GM23338 (cell line): ENCODE data around the gene LARGE1. TPM values are rescaled to one million over a fixed set of nuclear protein-coding genes. Genes with fewer than 3 reads are reported as not detected.

Experiments used
- ATAC-seq: fragments of 200-7000 bp; cut with Tn5 transposase; 3 replicates; pipeline ENCODE4 v1.9.1; 2020
- DNase-seq: peaks from one replicate; pipeline ENCODE4 v3.0.0-alpha.2; 2015; ENCODE audit warnings: low spot score
- H2AFZ ChIP-seq: fragments of 200-600 bp; sonication (generic); 2 replicates; pipeline ENCODE4 v1.8.0; 2016; ENCODE audit warnings: antibody characterized with exemption, mild to moderate bottlenecking, moderate library complexity
- H3F3A ChIP-seq: fragments of 200-600 bp; sonication (generic); replicated peaks from 2 replicates; pipeline ENCODE4 v1.8.0; 2017; ENCODE audit warnings: antibody characterized with exemption, mixed run types, low read depth
- H3K27ac ChIP-seq: fragments of 200-600 bp; sonication (generic); 2 replicates; pipeline ENCODE4 v1.6.1; 2016; ENCODE audit warnings: low read depth
- H3K27me3 ChIP-seq: fragments of 200-600 bp; sonication (generic); 2 replicates; pipeline ENCODE4 v1.8.0; 2016; ENCODE audit warnings: mild to moderate bottlenecking, mixed run types, moderate library complexity; ENCODE audit not compliant: insufficient read depth
- H3K36me3 ChIP-seq: fragments of 200-600 bp; sonication (generic); 2 replicates; pipeline ENCODE4 v1.8.0; 2016; ENCODE audit warnings: mild to moderate bottlenecking; ENCODE audit not compliant: insufficient read depth
- H3K4me1 ChIP-seq: fragments of 200-600 bp; sonication (generic); 2 replicates; pipeline ENCODE4 v1.8.0; 2016; ENCODE audit warnings: mild to moderate bottlenecking, moderate library complexity; ENCODE audit not compliant: insufficient read depth
- H3K4me2 ChIP-seq: fragments of 200-600 bp; sonication (generic); 2 replicates; pipeline ENCODE4 v1.7.1; 2017; ENCODE audit warnings: mixed run types
- H3K4me3 ChIP-seq: fragments of 200-600 bp; sonication (generic); 2 replicates; pipeline ENCODE4 v1.6.1; 2016; ENCODE audit warnings: mixed run types
- H3K79me2 ChIP-seq: fragments of 200-600 bp; sonication (generic); replicated peaks from 2 replicates; pipeline ENCODE4 v1.8.0; 2017; ENCODE audit warnings: mild to moderate bottlenecking; ENCODE audit not compliant: insufficient read depth
- H3K9me2 ChIP-seq: fragments of 200-600 bp; sonication (generic); 2 replicates; pipeline ENCODE4 v1.8.0; 2017; ENCODE audit not compliant: insufficient read depth
- H4K20me1 ChIP-seq: fragments of 200-600 bp; sonication (generic); replicated peaks from 2 replicates; pipeline ENCODE4 v1.8.0; 2017; ENCODE audit warnings: mild to moderate bottlenecking; ENCODE audit not compliant: insufficient read depth
- H3K27ac Mint-ChIP-seq: 2 replicates; pipeline ENCODE4 v1.8.0; 2020; ENCODE audit warnings: inconsistent platforms, mild to moderate bottlenecking, moderate library complexity, mixed read lengths
- H3K27me3 Mint-ChIP-seq: 3 replicates; pipeline ENCODE4 v1.8.0; 2022; ENCODE audit warnings: low read depth, mild to moderate bottlenecking, moderate library complexity, mixed read lengths, inconsistent platforms; ENCODE audit not compliant: insufficient read depth, poor library complexity
- H3K36me3 Mint-ChIP-seq: 3 replicates; pipeline ENCODE4 v1.8.0; 2021; ENCODE audit warnings: low read depth, mild to moderate bottlenecking, inconsistent platforms, moderate library complexity, mixed read lengths
- H3K4me1 Mint-ChIP-seq: 3 replicates; pipeline ENCODE4 v1.8.0; 2020; ENCODE audit warnings: mild to moderate bottlenecking, inconsistent platforms, mixed read lengths
- H3K4me3 Mint-ChIP-seq: 3 replicates; pipeline ENCODE4 v1.8.0; 2021; ENCODE audit warnings: moderate library complexity, mild to moderate bottlenecking, inconsistent platforms, mixed read lengths
- H3K9me3 Mint-ChIP-seq: 3 replicates; pipeline ENCODE4 v1.8.0; 2020; ENCODE audit warnings: moderate library complexity, mild to moderate bottlenecking, inconsistent platforms, mixed read lengths
- CREB1 ChIP-seq: fragments of 250-450 bp; sonication (Bioruptor Pico); IDR thresholded peaks from 2 replicates; pipeline ENCODE4 v1.5.0; 2020; ENCODE audit warnings: low read depth, mild to moderate bottlenecking, moderate library complexity
- CTCF ChIP-seq, 2 experiments: fragments of 200-600 bp in 1 of 2; sonication (generic) in 1 of 2; conservative IDR thresholded peaks; 2 replicates each; pipeline versions ENCODE4 v1.5.1 to v1.6.1; 2016 to 2017; ENCODE audit warnings: antibody characterized with exemption in 2 of 2, low read depth in 2 of 2, mild to moderate bottlenecking in 2 of 2, moderate library complexity in 1 of 2
- ETS1 ChIP-seq: IDR thresholded peaks from 2 replicates; pipeline ENCODE4 v1.6.1; 2016; ENCODE audit warnings: antibody characterized with exemption
- EZH2 ChIP-seq: fragments of 200-600 bp; sonication (generic); IDR thresholded peaks from one replicate; pipeline ENCODE4 v1.8.0; 2017; ENCODE audit warnings: antibody characterized with exemption, mild to moderate bottlenecking, low read depth; ENCODE audit not compliant: unreplicated experiment
- EZH2phosphoT487 ChIP-seq: fragments of 200-600 bp; sonication (generic); IDR thresholded peaks from one replicate; pipeline ENCODE4 v1.8.1; 2018; ENCODE audit warnings: antibody characterized with exemption; ENCODE audit not compliant: unreplicated experiment
- JUNB ChIP-seq: IDR thresholded peaks from one replicate; pipeline ENCODE4 v1.6.1; 2016; ENCODE audit warnings: antibody characterized with exemption; ENCODE audit not compliant: unreplicated experiment
- NANOG ChIP-seq: IDR thresholded peaks from 2 replicates; pipeline ENCODE4 v1.6.1; 2016; ENCODE audit warnings: antibody characterized with exemption, borderline replicate concordance
- REST ChIP-seq: IDR thresholded peaks from one replicate; pipeline ENCODE4 v1.6.1; 2018; ENCODE audit warnings: antibody characterized with exemption; ENCODE audit not compliant: unreplicated experiment
- STAT1 ChIP-seq: IDR thresholded peaks from one replicate; pipeline ENCODE4 v1.6.1; 2016; ENCODE audit warnings: antibody characterized with exemption; ENCODE audit not compliant: unreplicated experiment
- ZNF114 ChIP-seq: fragments of 250-450 bp; sonication (Bioruptor Pico); IDR thresholded peaks from 2 replicates; pipeline ENCODE4 v1.5.0; 2020; ENCODE audit warnings: mild to moderate bottlenecking, moderate library complexity
- ZNF331 ChIP-seq: fragments of 250-450 bp; sonication (Bioruptor Pico); IDR thresholded peaks from 2 replicates; pipeline ENCODE4 v1.5.0; 2020; ENCODE audit warnings: low read depth, mild to moderate bottlenecking, moderate library complexity
- ZNF462 ChIP-seq: fragments of 250-450 bp; sonication (Bioruptor Pico); IDR thresholded peaks from 2 replicates; pipeline ENCODE4 v1.5.0; 2020; ENCODE audit warnings: mild to moderate bottlenecking, moderate library complexity
- polyA plus RNA-seq: library from polyadenylated mRNA; unstranded; fragments of >200 nt; fragmentation: Nextera tagmentation; extraction: Ambion mirVana; gene quantifications from 2 replicates; pipeline ENCODE4 v1.2.1, GENCODE V29; 2016
- total RNA-seq: library from RNA; depleted of rRNA; stranded (reverse); fragments of >200 nt; shearing (Covaris generic); gene quantifications from 2 replicates; pipeline ENCODE4 v1.2.3, GENCODE V29; 2014

LARGE1 gene
- total and polyA plus RNA-seq, 2 experiments from 2014 or later = 12.8 to 75.6 TPM

- H2AFZ ChIP-seq = no peak overlapping the region
- peaks cover 7% of the 10 kb centered on the region; the same call in 1 of the 2 replicates for H3K9me2 ChIP-seq
- peaks cover 85% of the 10 kb centered on the region for H3K79me2 ChIP-seq
- peaks cover 40% of the 10 kb centered on the region for H3K4me1 Mint-ChIP-seq
- no peak overlapping the region for H3K4me3 ChIP-seq
- peaks cover 10% of the 10 kb centered on the region for H3K27me3 Mint-ChIP-seq
- H3K9me3 Mint-ChIP-seq = no peaks in the 10 kb centered on the region
- peaks cover 40% of the 10 kb centered on the region for H3K36me3 Mint-ChIP-seq
- peaks cover under 1% of the 10 kb centered on the region; the same call in 1 of the 2 replicates for H4K20me1 ChIP-seq
- no peak overlapping the region; the same call in 1 of the 2 replicates for H3K27ac Mint-ChIP-seq
- DNase-seq = no peak
- no peaks in the 10 kb centered on the region for H3K27me3 ChIP-seq
- no peak overlapping the region for H3K27ac ChIP-seq
- H3K4me1 ChIP-seq = peaks cover 16% of the 10 kb centered on the region
- no peak for ATAC-seq
- no peak for TF ChIP-seq NANOG
- no peak for TF ChIP-seq EZH2phosphoT487
- no peak for TF ChIP-seq EZH2
- no peak for TF ChIP-seq ZNF462 (CRISPR knock-in tag)
- no peak for TF ChIP-seq CTCF (conservative IDR thresholded peaks at IDR 0.05; ENCODE audit: low read depth in 2 of 2)
- TF ChIP-seq REST = no peak
- TF ChIP-seq ZNF331 = no peak
- TF ChIP-seq ETS1 = no peak
- no peak for TF ChIP-seq CREB1 (CRISPR knock-in tag)
- TF ChIP-seq STAT1 = no peak
- no peak for TF ChIP-seq JUNB
- no peak for TF ChIP-seq ZNF114 (CRISPR knock-in tag)
- H3K4me3 Mint-ChIP-seq = no peak overlapping the region
- no peaks in the 10 kb centered on the region for H3F3A ChIP-seq
- no peak overlapping the region for H3K4me2 ChIP-seq
- H3K36me3 ChIP-seq = no peaks in the 10 kb centered on the region
Observed at GRCh38 chr22:33657670-33658069, 262.6 kb downstream of the LARGE1 start.
